HG02973 (cell line): ENCODE measurements around the gene YEATS2.

Experiments used
- ATAC-seq: cut with Tn5 transposase; IDR thresholded peaks from one replicate; pipeline ENCODE4 v1.9.1; 2021; ENCODE audit warnings: moderate library complexity; ENCODE audit not compliant: unreplicated experiment

Gene YEATS2

GRCh38 chr3:183810643-183811594 lies 113.3 kb downstream of the YEATS2 start:
- no peak for ATAC-seq

- no peak for ATAC-seq
Measured at GRCh38 chr3:183811638-183812037, 114.0 kb downstream of the YEATS2 start.

- ATAC-seq = no peak
Measured at GRCh38 chr3:183812761-183813445, 115.3 kb downstream of the YEATS2 start.

GRCh38 chr3:183814240-183814639 lies 116.6 kb downstream of the YEATS2 start:
- ATAC-seq = no peak

- ATAC-seq = no peak
Measured at GRCh38 chr3:183815563-183815940, 118.0 kb downstream of the YEATS2 start.

- no peak for ATAC-seq
Measured at GRCh38 chr3:183815951-183816475, 118.4 kb downstream of the YEATS2 start.

- no peak for ATAC-seq
Measured at GRCh38 chr3:183816681-183817510, 119.3 kb downstream of the YEATS2 start.

- ATAC-seq = no peak
Measured at GRCh38 chr3:183817639-183818038, 120.0 kb downstream of the YEATS2 start.

- no peak for ATAC-seq
Measured at GRCh38 chr3:183818041-183818620, 120.5 kb downstream of the YEATS2 start.

GRCh38 chr3:183818706-183819624 lies 121.4 kb downstream of the YEATS2 start:
- ATAC-seq = no peak

GRCh38 chr3:183819831-183820230 lies 122.2 kb downstream of the YEATS2 start:
- no peak for ATAC-seq

- ATAC-seq = no peak
Measured at GRCh38 chr3:183822631-183823030, 125.0 kb downstream of the YEATS2 start.

- ATAC-seq = no peak
Measured at GRCh38 chr3:183823963-183824362, 126.4 kb downstream of the YEATS2 start.

- no peak for ATAC-seq
Measured at GRCh38 chr3:183824761-183825455, 127.3 kb downstream of the YEATS2 start.

GRCh38 chr3:183825456-183826161 lies 128.0 kb downstream of the YEATS2 start, which contains the start of gene MAP6D1:
Gene MAP6D1, minus strand, starts transcription at chr3:183825577. Its CDS starts 30 bp downstream, at chr3:183825547.
- no peak for ATAC-seq

- ATAC-seq = no peak
Measured at GRCh38 chr3:183826448-183827250, 129.1 kb downstream of the YEATS2 start.

- ATAC-seq = no peak
Measured at GRCh38 chr3:183827809-183828537, 130.4 kb downstream of the YEATS2 start.
